GM10266 (cell line): ENCODE measurements around the gene CAPN12.
"Not testable (repeated sequence)": the region's sequence is repeated elsewhere in the genome, so short reads cannot be mapped to it uniquely, and the experiment has no call there.

Experiments used
- DNase-seq: peaks from one replicate; pipeline ENCODE4 v3.0.0; 2012; ENCODE audit errors: extremely low spot score
- CTCF ChIP-seq: IDR thresholded peaks from 2 replicates; pipeline ENCODE4 v1.5.1; 2012; ENCODE audit warnings: mild to moderate bottlenecking, low read depth; ENCODE audit not compliant: control insufficient read depth, insufficient read depth; ENCODE audit errors: missing control alignments

CAPN12 gene

GRCh38 chr19:38744298-38744681 is at the start of gene CAPN12:
TSS of gene CAPN12 (minus strand) at chr19:38744474. CDS start at chr19:38744165, 309 bp downstream.
- DNase-seq = no peak
- TF ChIP-seq CTCF = no peak

- no peak for DNase-seq
- TF ChIP-seq CTCF = no peak
Measured at GRCh38 chr19:38793671-38794070, 49.4 kb upstream of the CAPN12 start.

- DNase-seq = no peak
- TF ChIP-seq CTCF = no peak
Measured at GRCh38 chr19:38793177-38793576, 48.9 kb upstream of the CAPN12 start.

- peak; percentile 25 for TF ChIP-seq CTCF
- peak; percentile 75 for DNase-seq
Measured at GRCh38 chr19:38792250-38793111, 48.2 kb upstream of the CAPN12 start.

- not testable (repeated sequence) for DNase-seq
Measured at GRCh38 chr19:38791451-38792064, 47.3 kb upstream of the CAPN12 start.

GRCh38 chr19:38790507-38791403 is 46.5 kb upstream of the CAPN12 start:
- not testable (repeated sequence) for DNase-seq

- no peak for TF ChIP-seq CTCF
- DNase-seq = no peak
Measured at GRCh38 chr19:38788478-38789243, 44.4 kb upstream of the CAPN12 start, which contains the start of gene LGALS7B. TSS of gene LGALS7B (plus strand) at chr19:38789200. CDS start at chr19:38789227, 27 bp downstream.
